MM.1S (cell line): Measurements from ENCODE around the gene SLC24A3.

Experiments used
- DNase-seq: peaks from one replicate; pipeline ENCODE4 v3.0.0-alpha.2; 2015
- H2AFZ ChIP-seq: fragments of 300-600 bp; sonication (generic); 2 replicates; pipeline ENCODE4 v1.6.0; 2016; ENCODE audit warnings: antibody characterized with exemption, low read length
- H3F3A ChIP-seq: fragments of 300-600 bp; sonication (generic); 2 replicates; pipeline ENCODE4 v1.6.1; 2016; ENCODE audit warnings: mild to moderate bottlenecking, antibody characterized with exemption, low read length, moderate library complexity, mixed read lengths; ENCODE audit not compliant: insufficient read depth
- H3K27ac ChIP-seq: fragments of 300-600 bp; sonication (generic); 2 replicates; pipeline ENCODE4 v1.5.1; 2016; ENCODE audit warnings: mild to moderate bottlenecking, low read length
- H3K27me3 ChIP-seq: fragments of 300-600 bp; sonication (generic); replicated peaks from 2 replicates; pipeline ENCODE4 v1.6.0; 2016; ENCODE audit warnings: low read length; ENCODE audit not compliant: insufficient read depth
- H3K36me3 ChIP-seq: fragments of 300-600 bp; sonication (generic); replicated peaks from 2 replicates; pipeline ENCODE4 v1.6.1; 2016; ENCODE audit warnings: mild to moderate bottlenecking, low read length, mixed read lengths; ENCODE audit not compliant: insufficient read depth
- H3K4me1 ChIP-seq: fragments of 300-600 bp; sonication (generic); 2 replicates; pipeline ENCODE4 v1.6.1; 2016; ENCODE audit warnings: low read length, mixed read lengths
- H3K4me2 ChIP-seq: fragments of 300-600 bp; sonication (generic); 2 replicates; pipeline ENCODE4 v1.6.0; 2016; ENCODE audit warnings: low read depth, low read length
- H3K4me3 ChIP-seq: fragments of 300-600 bp; sonication (generic); 2 replicates; pipeline ENCODE4 v1.5.1; 2016; ENCODE audit warnings: low read length, mixed read lengths
- H3K79me2 ChIP-seq: fragments of 300-600 bp; sonication (generic); 2 replicates; pipeline ENCODE4 v1.6.1; 2016; ENCODE audit warnings: mixed run types, low read length, mixed read lengths
- H3K9ac ChIP-seq: fragments of 300-600 bp; sonication (generic); 2 replicates; pipeline ENCODE4 v1.6.1; 2016; ENCODE audit warnings: low read length, mixed read lengths
- H3K9me2 ChIP-seq: fragments of 300-600 bp; sonication (generic); replicated peaks from 2 replicates; pipeline ENCODE4 v1.6.1; 2016; ENCODE audit warnings: mild to moderate bottlenecking, low read length, mixed read lengths; ENCODE audit not compliant: insufficient read depth
- H3K9me3 ChIP-seq: fragments of 300-600 bp; sonication (generic); replicated peaks from 2 replicates; pipeline ENCODE4 v1.6.1; 2016; ENCODE audit warnings: mild to moderate bottlenecking, low read length, mixed read lengths; ENCODE audit not compliant: insufficient read depth
- H4K20me1 ChIP-seq: fragments of 300-600 bp; sonication (generic); 2 replicates; pipeline ENCODE4 v1.6.1; 2016; ENCODE audit warnings: mild to moderate bottlenecking, low read length, moderate library complexity, mixed read lengths; ENCODE audit not compliant: insufficient read depth
- CTCF ChIP-seq: fragments of 300-600 bp; sonication (generic); IDR thresholded peaks from 2 replicates; pipeline ENCODE4 v1.5.1; 2016; ENCODE audit warnings: antibody characterized with exemption, low read length, mixed read lengths
- EZH2 ChIP-seq: fragments of 300-600 bp; sonication (generic); optimal IDR thresholded peaks from 2 replicates; pipeline ENCODE3; 2017; ENCODE audit warnings: low read depth, mild to moderate bottlenecking, antibody characterized with exemption, low read length, mixed read lengths
- EZH2phosphoT487 ChIP-seq: fragments of 300-600 bp; sonication (generic); IDR thresholded peaks from 2 replicates; pipeline ENCODE4 v1.6.1; 2018; ENCODE audit warnings: antibody characterized with exemption, low read length

Gene SLC24A3

GRCh38 chr20:19271879-19272651 lies 59.6 kb downstream of the SLC24A3 start:
- Histone ChIP-seq H3K27ac (no peak overlapping the region), H3K4me3 (no peak overlapping the region), H3K79me2 (no peaks in the 10 kb centered on the region), H2AFZ (no peak overlapping the region), H3K9me3 (no peaks in the 10 kb centered on the region), H3F3A (no peaks in the 10 kb centered on the region), H3K36me3 (no peaks in the 10 kb centered on the region), H3K4me1 (no peaks in the 10 kb centered on the region), H3K27me3 (no peaks in the 10 kb centered on the region), H4K20me1 (no peaks in the 10 kb centered on the region), H3K4me2 (no peak overlapping the region), H3K9ac (no peak overlapping the region), H3K9me2 (no peaks in the 10 kb centered on the region)
- TF ChIP-seq EZH2phosphoT487 = no peak
- TF ChIP-seq EZH2 = no peak
- TF ChIP-seq CTCF = no peak
- no peak for DNase-seq

- H2AFZ ChIP-seq = no peak overlapping the region
- no peaks in the 10 kb centered on the region for H3K79me2 ChIP-seq
- H3K9me2 ChIP-seq = no peaks in the 10 kb centered on the region
- no peaks in the 10 kb centered on the region for H3F3A ChIP-seq
- no peak overlapping the region for H3K27ac ChIP-seq
- H3K4me2 ChIP-seq = no peak overlapping the region
- no peaks in the 10 kb centered on the region for H3K9me3 ChIP-seq
- H3K4me3 ChIP-seq = no peak overlapping the region
- H3K4me1 ChIP-seq = no peaks in the 10 kb centered on the region
- no peak for DNase-seq
- TF ChIP-seq EZH2 (no peak), CTCF (no peak), EZH2phosphoT487 (no peak)
- no peaks in the 10 kb centered on the region for H3K36me3 ChIP-seq
- no peaks in the 10 kb centered on the region for H4K20me1 ChIP-seq
- no peak overlapping the region for H3K9ac ChIP-seq
- H3K27me3 ChIP-seq = no peaks in the 10 kb centered on the region
Measured at GRCh38 chr20:19272976-19273654, 60.7 kb downstream of the SLC24A3 start.

- Histone ChIP-seq H3K36me3 (no peaks in the 10 kb centered on the region), H2AFZ (no peak overlapping the region), H3K9me2 (no peaks in the 10 kb centered on the region), H3K79me2 (no peaks in the 10 kb centered on the region), H3K9ac (no peak overlapping the region), H3K9me3 (no peaks in the 10 kb centered on the region), H3K4me2 (no peak overlapping the region), H3K4me1 (no peaks in the 10 kb centered on the region), H3K4me3 (no peak overlapping the region), H3K27me3 (no peaks in the 10 kb centered on the region), H4K20me1 (no peaks in the 10 kb centered on the region), H3K27ac (no peak overlapping the region), H3F3A (no peaks in the 10 kb centered on the region)
- TF ChIP-seq CTCF (no peak), EZH2phosphoT487 (no peak), EZH2 (no peak)
- no peak for DNase-seq
Measured at GRCh38 chr20:19274001-19274400, 61.6 kb downstream of the SLC24A3 start.
